ENCODE results near the gene TANC1. TPM values are rescaled to one million over a fixed set of nuclear protein-coding genes. Genes with fewer than 3 reads are reported as not detected.

TANC1 gene
- total and polyA plus RNA-seq, 2 donors (not counting 3 experiments of a cell fraction or from before 2014, with no cell fraction given): 58.9 to 99.4 TPM

GRCh38 chr2:159151198-159152127, 183.0 kb downstream of the TANC1 start:
- Histone ChIP-seq H3K36me3 (ENCODE audit: control insufficient read depth in 2 of 2, extremely low read depth in 1 of 2, insufficient read depth in 2 of 2, low read length in 2 of 2) (peaks cover 16 to 18% of the 10 kb centered on the region in 2 experiments), H3K9ac (replicated peaks; ENCODE audit: extremely low read depth, insufficient read depth, low read length) (no peak overlapping the region), H4K20me1 (replicated peaks; ENCODE audit: control insufficient read depth, extremely low read depth, insufficient read depth, low read length) (no peaks in the 10 kb centered on the region), H3K9me1 (replicated peaks; ENCODE audit: control insufficient read depth, extremely low read depth, insufficient read depth, low read length) (no peaks in the 10 kb centered on the region), H3K27ac (ENCODE audit: insufficient read depth, low read depth, low read length) (no peak overlapping the region), H3K4me1 (ENCODE audit: control insufficient read depth, extremely low read depth, insufficient read depth, low read length) (peaks cover 45% of the 10 kb centered on the region), H2AFZ (ENCODE audit: low read depth, low read length) (no peak overlapping the region), H3K4me3 (replicated peaks in 1 of 3; ENCODE audit: insufficient read depth in 1 of 3, low read depth in 1 of 3, low read length in 3 of 3) (no peak overlapping the region), H3K9me3 (replicated peaks; ENCODE audit: control insufficient read depth, insufficient read depth, low read length) (no peaks in the 10 kb centered on the region), H3K4me2 (ENCODE audit: insufficient read depth, low read length) (no peak overlapping the region), H3K79me2 (ENCODE audit: control insufficient read depth, insufficient read depth, low read length) (no peaks in the 10 kb centered on the region), H3K27me3 (ENCODE audit: control insufficient read depth in 2 of 2, insufficient read depth in 2 of 2, low read length in 2 of 2) (no peaks in the 10 kb centered on the region)
- FAIRE-seq (no peak), DNase-seq (ENCODE audit: low read depth, low spot score) (no peak)
- intact Hi-C loops (cut with micrococcal nuclease) (no loop called here), dilution Hi-C loops (cut with MboI; ENCODE audit: extremely low pct_ligation_motif_present, low sequenced_read_pairs) (no loop called here)
- BruUV-seq (replicated peaks): no TSS peak
- ChIA-PET POLR2A (interaction anchor here (0.6 to 1.6 kb wide), 2 partner anchors 10 to 498 kb away, joined by 4 read pairs; no protein-coding TSS in a partner anchor), CTCF (interaction anchor here (1.1 to 6.1 kb wide), 8 partner anchors 8 to 33 kb away, joined by 3 to 65 read pairs (median 4); no protein-coding TSS in a partner anchor)
- no peak for TF ChIP-seq POLR2A (IDR thresholded peaks at IDR 0.05; ENCODE audit: low read depth, low read length)
- TF ChIP-seq FOS (IDR thresholded peaks at IDR 0.05; ENCODE audit: borderline replicate concordance, insufficient read depth, low read length): no peak
- no peak for TF ChIP-seq MYC (IDR thresholded peaks at IDR 0.05; ENCODE audit: low read depth, low read length)
- no peak for TF ChIP-seq GATA2 (IDR thresholded peaks at IDR 0.05; ENCODE audit: insufficient read depth, insufficient read length, low read depth, low read length)
- no peak for TF ChIP-seq POLR2AphosphoS5 (IDR thresholded peaks at IDR 0.05; ENCODE audit: insufficient read depth, low read depth, low read length)
- no peak for TF ChIP-seq EZH2 (IDR thresholded peaks at IDR 0.05; ENCODE audit: borderline replicate concordance, low read depth, low read length, severe bottlenecking)
- no peak for TF ChIP-seq MAX (IDR thresholded peaks at IDR 0.05; ENCODE audit: insufficient read depth, insufficient read length)
- no peak for TF ChIP-seq CTCF (IDR thresholded peaks at IDR 0.05; ENCODE audit: extremely low read depth in 1 of 2, insufficient read depth in 1 of 2, low read depth in 1 of 2, low read length in 2 of 2)
